NCI-H510A treated with DMSO at 0.1 percent for 48 hours (cell line): Measurements from ENCODE around the gene DYNLRB1.
A peak's percentile ranks its signal among the peaks of the same experiment; 100 is the strongest.

Experiments used
- DNase-seq: peaks from one replicate; lab custom pipeline; 2025; lab: John Stamatoyannopoulos, UW

DYNLRB1 gene

GRCh38 chr20:34558320-34559218, 42.3 kb downstream of the DYNLRB1 start, which contains the start of gene MAP1LC3A:
Gene MAP1LC3A (plus strand): TSS chr20:34558718. CDS start chr20:34558869, 151 bp downstream.
- no peak for DNase-seq

DNA sequence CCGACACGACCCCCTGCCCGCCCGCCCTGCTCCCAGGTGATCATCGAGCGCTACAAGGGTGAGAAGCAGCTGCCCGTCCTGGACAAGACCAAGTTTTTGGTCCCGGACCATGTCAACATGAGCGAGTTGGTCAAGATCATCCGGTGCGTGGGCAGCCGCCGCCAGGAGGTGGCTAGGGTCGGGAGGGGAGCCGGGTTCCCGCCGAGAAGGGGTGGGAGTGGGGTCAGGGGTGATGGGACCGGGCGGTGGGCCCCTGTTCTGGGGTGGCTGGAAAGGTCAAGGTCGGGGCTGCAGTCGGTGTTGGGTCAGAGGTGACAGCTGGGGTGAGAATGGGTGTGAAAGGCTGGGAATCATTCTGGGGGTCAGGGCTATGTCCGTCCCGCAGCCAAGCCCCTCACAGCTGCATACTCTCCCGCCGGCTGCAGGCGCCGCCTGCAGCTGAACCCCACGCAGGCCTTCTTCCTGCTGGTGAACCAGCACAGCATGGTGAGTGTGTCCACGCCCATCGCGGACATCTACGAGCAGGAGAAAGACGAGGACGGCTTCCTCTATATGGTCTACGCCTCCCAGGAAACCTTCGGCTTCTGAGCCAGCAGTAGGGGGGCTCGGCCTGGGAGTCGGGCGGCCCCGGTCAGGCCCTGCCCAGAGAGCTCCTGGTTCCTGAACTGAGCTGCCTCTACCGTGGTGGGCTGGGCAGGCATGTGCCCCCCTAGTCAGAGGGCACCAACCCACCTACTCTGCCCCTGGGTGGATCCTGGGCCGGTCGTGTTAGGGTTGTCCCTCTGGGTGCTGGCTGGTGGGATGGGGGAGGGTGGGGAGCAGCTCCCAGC, 43.3 kb downstream of the DYNLRB1 start:
- DNase-seq: no peak

- DNase-seq: no peak
These were observed 43.9 kb downstream of the DYNLRB1 start for GRCh38 chr20:34560141-34560523.

- no peak for DNase-seq
These were observed 44.4 kb downstream of the DYNLRB1 start for GRCh38 chr20:34560614-34561013.

DNA sequence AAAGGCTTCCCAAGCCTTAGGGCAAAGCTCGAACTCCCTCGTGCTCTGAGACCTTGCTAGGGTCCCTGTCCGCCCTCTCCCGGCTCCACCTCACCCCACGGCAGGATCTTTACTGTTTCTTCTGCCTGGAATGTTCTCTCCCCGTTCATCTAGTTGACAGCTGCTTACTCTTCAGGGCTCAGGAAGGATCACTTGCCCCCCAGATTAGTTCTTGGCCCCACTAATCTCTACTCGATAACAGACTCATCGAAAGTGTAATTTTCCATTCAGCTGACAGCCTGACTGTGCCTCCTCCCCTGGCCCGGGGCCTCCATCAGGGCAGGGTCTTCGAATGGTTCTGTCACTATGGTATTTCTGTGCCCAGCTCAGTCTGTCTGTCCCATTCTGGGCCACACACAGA, 45.4 kb downstream of the DYNLRB1 start:
- no peak for DNase-seq

DNA sequence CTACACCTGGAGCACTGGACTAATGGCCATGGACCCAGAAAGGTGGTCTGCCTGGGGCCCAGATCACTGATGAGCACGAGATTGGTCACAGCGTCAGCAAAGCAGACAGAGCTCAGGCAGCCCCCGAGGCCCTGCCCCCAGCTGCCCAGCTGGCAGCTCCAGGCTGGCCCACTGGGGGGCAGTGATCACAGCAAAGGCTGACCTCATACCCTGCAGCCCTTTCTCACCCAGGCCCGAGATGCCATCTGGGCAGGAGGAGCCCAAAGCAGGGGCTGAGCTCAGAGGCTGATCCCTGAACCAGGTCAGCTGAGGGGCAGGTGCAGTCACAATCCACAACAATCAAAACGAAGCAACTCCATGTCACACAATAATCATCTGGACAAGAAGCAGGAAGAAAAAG, 46.4 kb downstream of the DYNLRB1 start:
- DNase-seq: peak; percentile 33

DNA sequence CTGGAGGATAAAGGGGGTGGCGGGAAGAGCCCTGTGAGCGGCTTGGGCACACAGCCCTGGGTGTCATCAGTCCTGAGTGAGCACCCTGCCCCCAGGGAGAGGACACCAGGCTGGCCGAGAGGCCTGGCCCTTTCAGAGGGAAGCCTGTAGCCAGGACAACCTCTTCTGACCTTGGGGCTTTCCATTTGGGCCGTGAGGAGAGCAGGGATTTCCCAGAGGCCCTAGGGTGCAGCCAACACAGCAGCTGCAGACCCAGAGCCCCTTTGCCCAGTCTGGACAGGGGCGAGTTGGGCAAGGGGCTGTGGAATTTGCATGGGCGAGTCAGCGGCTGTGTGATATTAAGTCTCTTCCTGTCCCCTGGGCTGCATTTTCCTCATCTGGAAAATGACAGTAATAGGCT, 48.6 kb downstream of the DYNLRB1 start:
- no peak for DNase-seq

DNA sequence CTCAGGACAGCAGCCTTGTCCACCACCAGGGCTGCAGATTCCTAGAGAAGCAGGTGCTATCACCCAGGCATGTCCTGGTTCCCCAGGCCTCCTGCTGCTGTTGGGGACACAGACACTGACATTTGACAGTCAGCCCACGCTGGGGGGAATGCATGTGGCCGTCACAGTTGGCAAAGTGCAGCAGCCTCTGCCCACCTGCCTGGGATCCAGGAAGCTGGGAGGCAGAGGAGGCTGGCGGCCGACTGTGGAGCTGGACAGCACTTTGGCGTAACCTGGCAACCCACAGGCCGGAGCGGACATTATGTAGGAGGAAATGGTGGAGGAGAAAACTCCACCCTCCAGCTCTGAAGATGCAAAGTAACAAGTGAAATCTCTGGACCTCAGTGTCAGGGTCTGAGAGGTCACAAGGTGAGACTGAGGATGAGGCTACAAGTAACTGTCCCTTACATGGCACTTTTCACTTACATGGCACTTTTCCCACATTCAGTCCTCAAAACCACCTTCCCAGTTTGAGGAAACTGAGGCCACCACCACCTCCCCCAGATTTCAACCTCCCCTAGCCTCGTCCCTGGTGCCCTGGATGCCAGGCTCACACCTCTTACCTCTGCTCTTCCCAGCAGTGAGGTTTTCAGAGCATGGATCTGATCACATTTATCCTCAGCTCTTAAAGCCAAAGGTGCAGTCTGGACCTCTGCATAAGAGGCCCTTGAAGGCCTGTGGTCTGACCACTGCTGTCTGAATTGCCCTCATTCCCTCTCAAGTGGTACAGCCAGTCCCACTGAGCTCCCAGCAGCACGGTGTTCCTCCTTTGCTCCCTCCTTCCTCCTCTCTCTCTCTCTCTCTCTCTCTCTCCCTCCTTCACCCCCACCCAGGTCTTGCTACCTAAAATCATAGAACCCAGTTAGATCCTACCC, 51.0 kb downstream of the DYNLRB1 start:
- DNase-seq: no peak

DNA sequence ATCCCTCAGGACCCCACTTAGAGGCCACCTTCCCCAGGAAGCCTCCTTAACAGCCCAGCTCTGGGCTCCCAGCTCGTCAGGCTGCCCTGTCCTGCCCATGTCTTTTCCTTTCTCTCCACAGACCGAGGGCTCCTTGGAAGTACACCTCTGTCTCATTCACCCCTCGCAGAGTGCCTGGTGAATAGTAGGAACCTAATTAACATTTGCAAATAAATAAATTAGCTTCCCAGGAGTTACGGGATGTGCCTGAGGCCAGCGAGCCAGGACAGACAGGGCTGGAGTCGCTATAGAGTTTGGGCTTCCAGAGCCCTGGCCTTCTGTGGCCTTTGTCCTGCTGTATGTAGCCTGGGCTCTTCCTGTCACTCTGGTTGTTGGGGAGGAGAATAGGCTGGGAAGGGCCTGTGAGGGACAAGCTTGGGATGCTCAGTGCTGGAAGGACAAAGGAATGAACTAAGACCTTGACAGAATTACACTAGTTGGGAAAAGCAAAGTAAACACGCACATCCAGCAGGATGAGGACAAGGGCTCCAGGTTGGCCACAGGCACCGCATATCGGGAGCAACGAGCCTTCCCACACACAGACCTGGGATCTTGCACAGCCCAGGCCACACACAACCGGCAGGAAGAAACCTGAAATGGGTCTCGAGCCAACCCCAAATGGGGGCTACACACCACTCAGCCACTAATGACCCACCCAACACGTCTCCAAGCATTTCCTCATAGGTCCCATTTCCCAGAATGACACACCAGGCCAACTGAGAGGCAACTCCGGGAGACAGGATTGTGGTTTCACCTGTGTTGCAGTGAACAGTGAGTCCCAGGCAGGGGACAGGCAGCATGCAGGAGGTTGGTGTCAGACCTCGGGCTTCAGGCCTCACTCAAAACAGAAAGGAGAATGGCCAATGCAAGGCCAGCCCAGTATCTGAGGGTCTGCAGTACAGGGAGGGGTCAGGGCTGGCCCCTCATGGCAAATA, 52.0 kb downstream of the DYNLRB1 start:
- no peak for DNase-seq

DNA sequence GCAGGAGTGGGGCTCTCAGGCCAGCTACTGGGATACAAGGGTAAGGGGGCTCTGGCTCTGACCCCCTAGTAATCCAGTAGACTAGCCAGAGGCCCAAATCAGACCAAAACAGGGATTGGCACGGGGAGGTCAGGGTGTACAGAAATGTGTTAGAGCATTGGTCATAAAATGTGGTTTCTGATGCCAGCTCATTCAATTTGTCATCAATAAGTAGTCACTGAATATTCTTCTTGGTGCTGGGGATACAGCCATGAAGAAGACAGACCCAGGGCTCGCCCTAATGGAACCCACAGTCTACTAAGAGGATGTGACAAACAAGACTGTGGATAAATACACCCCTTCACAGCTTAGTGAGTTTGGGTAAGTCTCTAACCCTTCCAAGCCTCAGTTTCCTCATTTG, 53.4 kb downstream of the DYNLRB1 start:
- DNase-seq: no peak

DNA sequence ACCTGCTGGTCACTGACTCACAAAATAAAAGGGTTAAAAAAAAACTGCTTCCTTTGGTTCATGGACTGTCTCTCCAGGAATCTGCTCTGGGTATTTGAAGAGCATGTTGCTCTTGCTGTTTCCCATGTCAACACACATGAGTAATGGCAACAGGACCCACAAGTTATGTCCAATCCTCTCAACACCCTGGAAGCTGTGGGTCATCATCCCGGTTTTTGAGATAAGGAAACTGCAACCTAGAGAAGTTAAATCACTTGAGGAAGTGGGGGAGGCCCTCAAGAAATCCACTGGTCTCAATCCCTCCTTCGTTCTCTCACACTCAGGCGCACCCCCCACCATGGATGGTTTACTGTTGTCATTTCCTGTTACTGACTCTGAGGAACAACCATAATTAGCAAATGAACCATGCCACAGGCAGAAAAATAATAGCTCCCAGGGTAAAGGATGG, 54.7 kb downstream of the DYNLRB1 start:
- DNase-seq: no peak

- no peak for DNase-seq
These were observed 55.5 kb downstream of the DYNLRB1 start for GRCh38 chr20:34571753-34572152.

DNA sequence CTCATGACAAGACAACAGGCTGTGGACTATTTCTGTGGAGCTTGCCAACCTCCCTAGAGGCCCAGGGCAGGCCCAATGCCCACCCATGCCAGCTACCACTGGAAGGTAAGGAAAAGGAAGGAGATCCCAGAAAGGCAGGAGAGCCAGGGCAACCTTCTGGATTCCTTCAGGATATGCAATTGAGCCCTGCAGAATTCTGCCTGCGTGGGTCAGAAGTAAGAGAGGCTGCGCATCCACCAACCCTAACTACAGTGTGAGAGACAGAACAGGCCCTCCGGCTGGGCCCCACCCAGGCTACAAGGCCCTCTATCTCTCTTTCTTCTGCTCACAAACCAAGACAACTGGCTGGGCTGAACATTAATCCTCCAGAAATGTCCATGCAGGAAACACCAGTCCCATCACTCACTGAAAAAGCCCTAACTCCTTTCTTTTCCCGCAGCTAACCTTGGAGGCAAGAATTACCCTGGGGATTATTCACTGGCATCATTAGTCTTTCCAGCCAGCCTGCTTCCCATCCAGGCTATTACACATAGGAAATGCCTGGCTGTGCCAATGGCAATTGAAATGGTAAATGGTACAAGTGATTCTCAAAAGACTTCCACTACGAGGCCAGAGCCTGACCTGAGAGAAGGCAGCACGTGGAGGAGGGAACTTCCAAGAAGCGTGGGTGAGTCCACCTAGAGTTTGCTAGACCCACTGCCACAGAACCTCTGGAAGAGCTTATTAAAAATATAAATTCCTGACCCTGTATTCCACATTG, 57.5 kb downstream of the DYNLRB1 start:
- DNase-seq: no peak

DNA sequence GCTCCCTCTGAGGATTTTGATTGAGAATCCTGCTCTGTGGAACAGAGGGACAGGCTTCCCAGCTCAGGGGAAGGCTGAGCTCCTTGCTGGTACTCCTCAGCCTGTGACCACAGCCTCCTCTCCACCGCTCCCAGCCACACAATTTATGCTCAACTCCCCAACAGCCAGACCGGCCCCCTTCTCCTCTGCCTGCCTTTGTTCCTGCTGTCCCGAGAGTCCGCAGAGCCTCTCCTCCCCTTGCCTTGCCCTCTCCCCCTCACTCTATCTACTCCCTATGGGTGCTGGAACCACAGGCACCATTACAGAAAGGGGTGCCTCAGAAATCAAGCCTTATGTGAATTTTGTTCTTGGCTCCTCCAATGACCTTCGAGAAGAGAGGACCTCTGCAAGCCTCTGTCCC, 58.2 kb downstream of the DYNLRB1 start:
- no peak for DNase-seq

DNA sequence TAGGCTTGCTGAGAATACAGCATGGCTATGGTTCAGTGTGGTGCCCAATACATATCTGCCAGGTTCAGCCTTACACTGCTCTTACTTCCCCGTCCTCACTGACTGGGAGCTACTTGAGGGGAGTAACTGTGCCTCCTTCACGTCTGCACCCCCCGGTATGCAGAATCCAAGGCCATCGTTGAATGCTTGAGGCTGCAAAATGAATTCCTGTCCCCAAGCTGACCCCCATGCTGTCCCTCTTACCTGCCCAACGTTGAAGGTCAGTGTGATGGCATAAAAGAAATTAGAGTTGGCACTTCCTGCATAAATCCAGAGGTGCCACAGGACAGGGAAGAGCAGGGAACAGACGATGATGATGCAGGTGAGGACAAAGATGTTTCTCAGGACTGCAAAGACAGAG, 58.6 kb downstream of the DYNLRB1 start:
- DNase-seq: no peak

- DNase-seq: no peak
These were observed 59.0 kb downstream of the DYNLRB1 start for GRCh38 chr20:34575271-34575670.

DNA sequence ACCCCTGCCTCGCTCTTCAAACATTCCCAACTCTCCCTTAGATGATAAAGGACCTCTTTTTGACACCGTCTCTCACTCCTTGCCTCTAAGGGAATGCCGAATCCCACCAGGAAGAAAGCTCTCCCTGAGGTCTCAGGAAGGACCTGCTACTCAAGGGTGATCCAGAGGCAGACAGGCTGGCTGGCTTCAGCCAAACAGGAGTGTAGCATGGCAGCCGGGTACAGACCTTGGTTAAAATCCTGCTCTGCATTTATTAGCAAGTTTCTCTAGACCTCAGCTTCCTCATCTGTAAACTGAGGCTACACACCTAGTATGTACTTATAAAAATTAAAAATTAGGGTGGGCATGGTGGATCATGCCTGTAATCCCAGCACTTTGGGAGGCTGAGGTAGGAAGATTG, 59.5 kb downstream of the DYNLRB1 start:
- no peak for DNase-seq

- DNase-seq: no peak
These were observed 60.8 kb downstream of the DYNLRB1 start for GRCh38 chr20:34577061-34577460.

GRCh38 chr20:34578025-34578424, 61.8 kb downstream of the DYNLRB1 start:
- no peak for DNase-seq

DNA sequence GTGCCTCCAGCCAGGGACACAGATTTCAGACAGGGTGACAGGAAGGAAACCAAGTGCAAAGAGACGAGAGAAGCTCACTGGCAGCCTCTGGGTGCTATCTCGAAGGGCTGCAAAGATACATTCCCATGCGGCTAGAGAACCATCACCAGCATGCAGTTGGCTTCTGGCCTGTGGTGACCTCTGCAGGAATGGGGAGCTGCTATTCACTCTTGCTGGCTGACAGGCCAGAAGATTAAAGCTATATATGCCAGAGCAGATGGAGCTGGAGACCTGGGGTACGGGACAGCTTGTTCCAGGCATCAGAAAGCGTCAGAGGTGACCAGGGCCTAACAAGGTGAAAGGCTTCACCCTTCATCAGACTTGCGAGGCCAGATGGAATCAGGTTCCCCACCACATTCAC, 62.3 kb downstream of the DYNLRB1 start:
- no peak for DNase-seq
